ENCODE results near the gene FUBP1. TPM values are rescaled to one million over a fixed set of nuclear protein-coding genes. Genes with fewer than 3 reads are reported as not detected.

The FUBP1 gene
- total RNA-seq, 1 donor from 2014 or later, result 288 TPM

DNA sequence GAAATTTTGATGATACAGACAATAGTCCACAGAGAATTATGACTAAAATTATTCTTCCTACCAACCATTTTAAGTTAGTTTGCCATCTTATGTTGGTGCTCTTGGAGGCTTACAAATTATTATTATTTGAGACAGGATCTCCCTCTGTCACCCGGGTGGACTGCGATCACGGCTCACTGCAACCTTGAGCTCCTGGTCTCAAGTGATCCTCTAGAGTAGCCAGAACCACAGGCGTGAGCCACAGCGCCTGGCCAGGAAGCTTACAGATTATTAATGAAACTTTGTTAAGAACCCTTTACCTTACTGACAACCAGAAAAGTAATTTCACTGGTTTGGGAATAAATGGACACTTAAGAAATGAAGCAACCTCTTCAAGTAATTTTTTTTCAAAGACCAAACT lies 17.9 kb upstream of the FUBP1 start:
- Mint-ChIP-seq H3K4me1 (no peaks in the 10 kb centered on the region), H3K4me3 (no peak overlapping the region), H3K27me3 (ENCODE audit: low read depth) (no peaks in the 10 kb centered on the region), H3K27ac (no peak overlapping the region), H3K9me3 (no peaks in the 10 kb centered on the region), H3K36me3 (peaks cover 7% of the 10 kb centered on the region)
- no peak for DNase-seq (ENCODE audit: low spot score in 2 of 2, unreplicated experiment in 2 of 2)
- TF ChIP-seq, protein P1, sequence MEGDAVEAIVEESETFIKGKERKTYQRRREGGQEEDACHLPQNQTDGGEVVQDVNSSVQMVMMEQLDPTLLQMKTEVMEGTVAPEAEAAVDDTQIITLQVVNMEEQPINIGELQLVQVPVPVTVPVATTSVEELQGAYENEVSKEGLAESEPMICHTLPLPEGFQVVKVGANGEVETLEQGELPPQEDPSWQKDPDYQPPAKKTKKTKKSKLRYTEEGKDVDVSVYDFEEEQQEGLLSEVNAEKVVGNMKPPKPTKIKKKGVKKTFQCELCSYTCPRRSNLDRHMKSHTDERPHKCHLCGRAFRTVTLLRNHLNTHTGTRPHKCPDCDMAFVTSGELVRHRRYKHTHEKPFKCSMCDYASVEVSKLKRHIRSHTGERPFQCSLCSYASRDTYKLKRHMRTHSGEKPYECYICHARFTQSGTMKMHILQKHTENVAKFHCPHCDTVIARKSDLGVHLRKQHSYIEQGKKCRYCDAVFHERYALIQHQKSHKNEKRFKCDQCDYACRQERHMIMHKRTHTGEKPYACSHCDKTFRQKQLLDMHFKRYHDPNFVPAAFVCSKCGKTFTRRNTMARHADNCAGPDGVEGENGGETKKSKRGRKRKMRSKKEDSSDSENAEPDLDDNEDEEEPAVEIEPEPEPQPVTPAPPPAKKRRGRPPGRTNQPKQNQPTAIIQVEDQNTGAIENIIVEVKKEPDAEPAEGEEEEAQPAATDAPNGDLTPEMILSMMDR (IDR thresholded peaks at IDR 0.05; ENCODE audit: unreplicated experiment), result no peak

DNA sequence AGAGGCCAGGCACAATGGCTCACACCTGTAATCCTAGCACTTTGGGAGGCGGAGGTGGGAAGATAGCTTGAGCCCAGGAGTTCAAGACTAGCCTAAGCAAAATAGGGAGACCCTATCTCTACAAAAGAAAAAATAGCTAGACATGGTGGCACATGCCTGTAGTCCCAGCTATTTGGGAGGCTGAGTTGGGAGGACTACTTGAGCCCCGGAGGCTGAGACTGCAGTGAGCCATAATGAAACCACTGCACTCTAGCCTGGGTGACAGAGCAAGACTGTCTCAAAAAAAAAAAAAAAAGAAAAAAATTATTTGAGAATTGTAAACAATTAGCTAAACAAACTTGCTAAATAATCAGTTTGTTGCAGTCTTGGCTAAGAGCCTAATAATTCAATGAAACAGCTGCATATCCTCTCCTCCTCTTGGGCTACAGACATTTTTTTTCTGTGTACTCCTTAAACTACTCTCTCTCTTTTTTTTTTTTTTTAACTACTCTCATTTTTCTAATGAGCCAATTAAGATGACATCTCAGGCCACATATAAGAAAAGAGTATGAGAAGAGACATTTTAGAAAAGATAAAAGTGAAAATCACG lies 15.3 kb upstream of the FUBP1 start:
- Mint-ChIP-seq H3K4me1 (no peaks in the 10 kb centered on the region), H3K27me3 (ENCODE audit: low read depth) (no peaks in the 10 kb centered on the region), H3K9me3 (no peaks in the 10 kb centered on the region), H3K36me3 (peaks cover 13% of the 10 kb centered on the region), H3K4me3 (no peak overlapping the region), H3K27ac (peak overlapping the region; percentile 56)
- TF ChIP-seq, protein P1 (IDR thresholded peaks at IDR 0.05; ENCODE audit: unreplicated experiment), result no peak
- DNase-seq (ENCODE audit: low spot score in 2 of 2, unreplicated experiment in 2 of 2), result no peak

DNA sequence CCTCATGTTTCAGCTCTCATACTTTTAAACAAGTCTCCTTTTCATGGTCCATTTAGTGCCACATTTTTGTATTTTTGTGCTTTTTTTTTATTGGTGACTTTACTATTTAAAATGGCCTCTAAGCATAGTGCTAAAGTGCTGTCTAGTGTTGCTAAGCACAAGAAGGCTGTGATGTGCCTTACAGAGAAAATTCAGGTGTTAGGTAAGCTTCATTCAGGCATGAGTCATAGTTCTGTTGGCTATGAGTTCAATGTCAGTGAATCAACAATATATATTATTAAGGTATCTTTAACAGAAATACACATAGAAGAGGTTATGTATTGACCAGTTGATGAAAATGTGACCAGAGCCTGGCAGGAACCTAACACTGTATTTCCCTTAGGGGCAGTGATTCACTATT lies 12.8 kb upstream of the FUBP1 start:
- DNase-seq (ENCODE audit: low spot score in 2 of 2, unreplicated experiment in 2 of 2), result no peak
- H3K27me3 Mint-ChIP-seq (ENCODE audit: low read depth), result no peaks in the 10 kb centered on the region
- TF ChIP-seq, protein P1 (IDR thresholded peaks at IDR 0.05; ENCODE audit: unreplicated experiment), result no peak
- no peaks in the 10 kb centered on the region for H3K4me1 Mint-ChIP-seq
- H3K4me3 Mint-ChIP-seq, result no peak overlapping the region
- no peak overlapping the region for H3K27ac Mint-ChIP-seq
- no peaks in the 10 kb centered on the region for H3K9me3 Mint-ChIP-seq
- peaks cover 9% of the 10 kb centered on the region for H3K36me3 Mint-ChIP-seq

DNA sequence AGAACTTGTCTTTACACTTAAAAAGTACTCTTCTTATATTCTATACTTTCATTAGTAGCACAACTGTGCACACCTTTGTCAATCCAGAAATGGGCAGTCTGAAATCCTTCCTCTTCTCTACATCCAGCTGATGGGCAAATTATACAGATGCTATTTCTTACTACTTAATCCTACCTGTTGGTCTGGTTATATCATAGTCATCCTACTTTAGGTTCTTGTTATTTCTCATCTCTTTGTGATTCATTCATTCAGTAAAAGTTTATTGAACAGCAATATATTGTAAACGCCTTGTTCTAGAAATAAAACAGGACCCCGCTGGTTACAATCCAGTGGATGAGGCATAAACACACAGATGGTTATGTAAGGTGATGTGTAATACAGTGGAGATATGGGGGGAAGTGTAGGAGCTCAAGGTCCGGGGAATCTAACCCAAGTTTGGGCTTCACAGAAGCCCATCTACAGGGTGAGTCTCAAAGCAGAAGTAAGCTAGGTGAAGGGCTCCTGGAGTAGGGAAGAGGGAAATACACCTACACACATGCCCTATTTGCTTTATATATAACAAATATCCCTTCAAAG lies 11.8 kb upstream of the FUBP1 start:
- Mint-ChIP-seq H3K4me3 (no peak overlapping the region), H3K9me3 (no peaks in the 10 kb centered on the region), H3K36me3 (peaks cover 9% of the 10 kb centered on the region), H3K4me1 (no peaks in the 10 kb centered on the region), H3K27ac (no peak overlapping the region), H3K27me3 (ENCODE audit: low read depth) (no peaks in the 10 kb centered on the region)
- TF ChIP-seq, protein P1 (IDR thresholded peaks at IDR 0.05; ENCODE audit: unreplicated experiment), result no peak
- DNase-seq (ENCODE audit: low spot score in 2 of 2, unreplicated experiment in 2 of 2), result no peak

DNA sequence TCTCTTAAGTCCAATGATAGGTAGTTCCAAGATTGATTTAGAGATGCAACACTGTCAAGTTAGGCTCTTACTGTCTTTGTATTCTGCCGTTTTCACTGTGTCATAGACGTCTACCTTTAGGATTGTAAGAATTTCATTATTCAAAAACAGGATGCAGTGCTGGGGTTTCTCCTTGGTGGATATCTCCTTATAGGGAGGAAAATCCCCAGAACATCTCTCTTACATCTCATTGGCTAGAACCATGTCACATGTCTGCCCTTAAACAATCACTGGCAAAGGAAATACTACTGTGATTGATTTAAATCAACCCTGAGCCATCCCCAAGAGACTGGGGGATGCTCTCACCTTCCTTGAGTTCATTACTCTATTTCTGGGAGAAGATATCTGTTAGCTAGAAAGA lies 10.9 kb upstream of the FUBP1 start:
- TF ChIP-seq, protein P1 (IDR thresholded peaks at IDR 0.05; ENCODE audit: unreplicated experiment), result no peak

More for the DNA sequence above, 10.9 kb upstream of the FUBP1 start:
- H3K4me1 Mint-ChIP-seq, result no peaks in the 10 kb centered on the region
- H3K36me3 Mint-ChIP-seq, result peaks cover 9% of the 10 kb centered on the region
- no peaks in the 10 kb centered on the region for H3K9me3 Mint-ChIP-seq
- no peak overlapping the region for H3K27ac Mint-ChIP-seq
- DNase-seq (ENCODE audit: low spot score in 2 of 2, unreplicated experiment in 2 of 2), result no peak
- H3K4me3 Mint-ChIP-seq, result no peak overlapping the region
- H3K27me3 Mint-ChIP-seq (ENCODE audit: low read depth), result no peaks in the 10 kb centered on the region
